ENCODE measurements around the gene WNT7B.

GRCh38 chr22:45891021-45891421 is 85.9 kb downstream of the WNT7B start:
- no peak for TF ChIP-seq CTCF (IDR thresholded peaks at IDR 0.05)
- no peak for TF ChIP-seq MAX (CRISPR knock-in tag; IDR thresholded peaks at IDR 0.05)
- no peak for TF ChIP-seq SP1 (CRISPR knock-in tag; conservative IDR thresholded peaks at IDR 0.05)
- no peak for TF ChIP-seq CREM (CRISPR knock-in tag; IDR thresholded peaks at IDR 0.05)
- TF ChIP-seq ATF6 (CRISPR knock-in tag; IDR thresholded peaks at IDR 0.05): no peak
